LNCaP clone FGC (cell line): ENCODE measurements around the gene LRRC25.

Experiments
- DNase-seq: peaks from one replicate; pipeline ENCODE4 v3.0.0-alpha.2; 2011; ENCODE audit warnings: low read depth
- H3K4me3 ChIP-seq: 2 replicates; pipeline ENCODE4 v1.5.1; 2011; ENCODE audit warnings: mild to moderate bottlenecking, low read depth, low read length, control low read depth
- CTCF ChIP-seq: IDR thresholded peaks from 2 replicates; pipeline ENCODE4 v1.5.1; 2012; ENCODE audit warnings: mild to moderate bottlenecking; ENCODE audit not compliant: control insufficient read depth, insufficient read depth; ENCODE audit errors: extremely low read depth

LRRC25 gene

DNA sequence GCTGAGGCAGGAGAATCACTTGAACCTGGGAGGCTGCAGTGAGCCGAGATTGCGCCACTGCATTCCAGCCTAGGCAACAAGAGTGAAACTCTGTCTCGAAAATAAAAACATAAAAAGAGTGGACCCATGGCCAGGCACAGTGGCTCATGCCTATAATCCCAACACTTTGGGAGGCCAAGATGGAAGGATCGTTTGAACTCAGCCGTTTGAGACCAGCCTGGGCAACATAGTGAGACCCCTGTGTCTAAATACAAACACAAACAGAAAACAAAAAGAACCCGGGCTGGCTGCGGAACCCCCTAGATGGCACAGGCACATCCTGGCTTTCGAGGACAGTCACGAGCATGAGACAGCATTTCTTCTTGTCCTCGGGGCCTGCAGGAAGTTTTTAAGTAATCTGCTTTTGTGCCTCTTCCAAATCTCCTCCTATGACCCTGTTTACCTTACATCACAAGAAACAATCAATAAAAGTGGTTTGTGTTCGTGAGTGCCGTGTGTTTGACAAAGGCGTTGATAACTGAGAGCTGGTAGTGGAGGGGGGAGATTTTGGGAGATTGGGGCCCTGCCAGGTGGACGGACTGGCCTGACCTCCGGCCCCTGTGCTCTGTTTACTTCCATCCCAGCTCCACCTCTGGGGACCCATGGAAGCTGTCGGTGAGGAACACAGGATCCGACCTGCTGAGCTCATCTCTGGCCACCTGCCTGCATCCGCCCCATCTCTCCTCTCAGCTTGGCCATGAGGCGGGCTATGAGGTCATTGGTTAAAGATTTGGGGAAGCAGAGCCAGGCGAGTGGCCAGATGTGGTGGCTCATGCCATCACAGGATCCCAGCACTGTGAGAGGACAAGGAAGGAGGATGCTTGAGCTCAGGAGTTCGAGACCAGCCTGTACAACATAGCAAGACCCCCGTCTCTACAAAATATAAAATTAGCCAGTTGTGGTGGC is 17.3 kb downstream of the LRRC25 start:
- H3K4me3 ChIP-seq: no peak overlapping the region
- TF ChIP-seq CTCF: no peak
- DNase-seq: peak; percentile 100

DNA sequence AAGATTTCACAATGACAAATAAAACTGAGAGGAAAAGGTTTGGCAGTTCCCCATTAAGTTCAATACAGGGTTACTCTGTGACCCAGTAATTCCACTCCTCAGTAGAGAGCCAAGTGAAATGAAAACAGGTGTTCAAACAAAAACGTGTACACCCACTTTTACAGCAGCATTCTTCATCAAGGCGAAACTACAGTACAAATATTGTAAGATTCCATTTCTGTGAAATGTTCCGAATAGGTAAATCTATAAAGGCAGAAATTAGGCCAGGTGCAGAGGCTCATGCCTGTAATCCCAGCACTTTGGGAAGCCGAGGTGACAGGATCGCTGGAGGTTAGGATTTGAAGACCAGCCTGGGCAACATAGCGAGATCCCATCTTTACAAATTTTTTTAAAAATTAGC is 20.4 kb downstream of the LRRC25 start:
- no peak for TF ChIP-seq CTCF
- peak; percentile 98 for DNase-seq
- H3K4me3 ChIP-seq: no peak overlapping the region

DNA sequence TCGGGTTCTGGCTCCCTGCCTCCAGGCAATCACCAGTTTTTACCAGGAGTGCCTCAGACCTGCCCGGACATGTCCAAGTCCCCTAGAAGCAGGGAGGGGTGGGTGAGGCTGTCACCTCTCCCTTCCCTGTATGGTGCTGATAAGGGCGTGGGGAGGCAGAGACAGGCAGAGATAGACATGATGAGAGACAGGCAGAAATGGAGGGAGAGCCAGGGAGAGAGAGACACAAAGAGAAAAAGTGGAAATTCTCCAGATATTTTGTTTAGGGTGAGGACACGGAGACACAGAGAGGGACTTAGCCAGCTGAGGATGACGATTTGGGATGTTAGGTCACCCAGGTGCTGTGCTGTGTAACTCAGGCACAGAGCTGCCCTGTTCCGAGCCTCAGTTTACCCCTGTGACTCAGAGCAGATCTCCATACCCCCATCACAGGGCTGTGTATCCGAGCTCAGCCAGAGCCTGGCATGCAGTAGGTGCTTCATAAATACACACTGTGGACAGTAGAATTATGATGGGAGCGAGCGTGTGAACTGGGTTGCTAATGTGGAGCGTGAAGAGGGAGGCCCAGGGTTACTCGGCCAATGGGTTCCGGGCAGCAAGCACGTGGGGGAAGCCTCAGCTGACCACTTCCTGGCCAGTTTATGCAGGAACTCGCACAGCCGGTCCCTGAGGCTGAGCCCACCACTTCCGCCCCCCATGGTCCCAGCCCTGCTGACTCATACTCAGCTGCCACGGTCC is 23.4 kb downstream of the LRRC25 start:
- DNase-seq: no peak
- H3K4me3 ChIP-seq: no peak overlapping the region
- TF ChIP-seq CTCF: no peak

DNA sequence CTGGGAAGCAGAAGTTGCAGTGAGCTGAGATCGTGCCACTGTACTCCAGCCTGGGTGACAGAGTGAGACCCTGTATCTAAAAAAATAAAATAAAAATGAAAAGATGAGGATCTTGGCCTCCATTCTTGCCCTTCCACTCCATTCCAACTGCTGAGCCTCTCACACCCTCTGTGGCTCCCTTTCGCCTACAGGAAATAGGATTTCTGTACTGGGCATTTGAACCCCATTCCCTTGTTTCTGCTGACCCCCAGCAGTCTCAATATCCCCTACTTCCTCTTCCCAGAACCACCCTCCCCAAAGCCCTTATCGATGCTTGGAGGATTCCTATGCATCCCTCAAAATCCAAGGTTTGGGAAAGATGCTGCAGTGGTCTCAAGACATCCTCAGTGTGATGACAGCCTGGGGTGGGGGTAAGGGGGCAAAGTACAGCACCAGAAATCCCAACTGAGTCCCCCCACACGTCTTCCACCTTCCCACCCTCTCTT is 24.0 kb downstream of the LRRC25 start:
- DNase-seq: no peak
- no peak overlapping the region for H3K4me3 ChIP-seq
- TF ChIP-seq CTCF: no peak

GRCh38 chr19:18368504-18369222 is 28.8 kb downstream of the LRRC25 start:
- TF ChIP-seq CTCF: no peak
- no peak overlapping the region for H3K4me3 ChIP-seq
- DNase-seq: no peak

GRCh38 chr19:18366021-18366435 is 31.4 kb downstream of the LRRC25 start:
- no peak for DNase-seq
- no peak overlapping the region for H3K4me3 ChIP-seq
- TF ChIP-seq CTCF: no peak
